ENCODE measurements around the gene GRIK1. TPM values are rescaled to one million over a fixed set of nuclear protein-coding genes. Genes with fewer than 3 reads are reported as not detected.

The GRIK1 gene
- total and polyA plus RNA-seq, 2 donors (not counting 1 experiment from before 2014, with no cell fraction given) = not detected

- Histone ChIP-seq H3K36me3 (replicated peaks in 1 of 2; ENCODE audit: control extremely low read depth in 1 of 2, control insufficient read depth in 1 of 2, extremely low read depth in 1 of 2, insufficient read depth in 2 of 2, low read length in 1 of 2) (no peaks in the 10 kb centered on the region), H3K27ac (ENCODE audit: low read length in 2 of 2) (no peak overlapping the region), H3K9ac (ENCODE audit: low read length) (no peak overlapping the region), H3K4me1 (ENCODE audit: control insufficient read depth in 2 of 2, insufficient read depth in 2 of 2, low read length in 2 of 2) (no peaks in the 10 kb centered on the region), H3K79me2 (ENCODE audit: control insufficient read depth, insufficient read depth, low read length) (no peaks in the 10 kb centered on the region), H3K4me2 (replicated peaks; ENCODE audit: low read depth, low read length, poor library complexity, severe bottlenecking) (no peak overlapping the region), H2AFZ (ENCODE audit: insufficient read depth, low read depth, low read length, poor library complexity, severe bottlenecking) (no peak overlapping the region), H3K4me3 (ENCODE audit: control extremely low read depth in 1 of 5, extremely low read depth in 1 of 5, insufficient read depth in 1 of 5, low read depth in 2 of 5, low read length in 4 of 5) (no peak overlapping the region), H3K9me3 (ENCODE audit: control extremely low read depth in 1 of 3, control insufficient read depth in 2 of 3, insufficient read depth in 1 of 3, low read length in 2 of 3) (peaks cover 0 to 18% (median 0%) of the 10 kb centered on the region in 3 donors), H4K20me1 (ENCODE audit: control insufficient read depth, insufficient read depth, low read length, poor library complexity, severe bottlenecking) (no peaks in the 10 kb centered on the region), H3K27me3 (replicated peaks in 1 of 4; ENCODE audit: control extremely low read depth in 1 of 4, control insufficient read depth in 3 of 4, insufficient read depth in 4 of 4, low read length in 3 of 4) (peaks cover 0 to 16% (median 9%) of the 10 kb centered on the region in 4 experiments)
- 27% methylated on average over 11 of the region's 11 CpGs for WGBS (ENCODE audit: insufficient coverage)
- ATAC-seq (ENCODE audit: low read depth) = no peak
- TF ChIP-seq CTCF (IDR thresholded peaks at IDR 0.05) (no peak), EZH2 (IDR thresholded peaks at IDR 0.05; ENCODE audit: borderline replicate concordance, insufficient read depth, low read depth, low read length, poor library complexity, severe bottlenecking) (no peak)
- no peak overlapping the region for H3K4me3 Mint-ChIP-seq
- ChIA-PET CTCF (no interaction called here), POLR2A (no interaction called here)
- intact Hi-C loops (cut with micrococcal nuclease) = no loop called here
- H3K27ac Mint-ChIP-seq = no peak overlapping the region
- DNase-seq = no peak
- H3K9me3 Mint-ChIP-seq (ENCODE audit: insufficient read depth) = no peaks in the 10 kb centered on the region
- no peaks in the 10 kb centered on the region for H3K4me1 Mint-ChIP-seq
- H3K27me3 Mint-ChIP-seq = peaks cover 40% of the 10 kb centered on the region
Measured at GRCh38 chr21:29938776-29939103, 1.1 kb downstream of the GRIK1 start.

DNA sequence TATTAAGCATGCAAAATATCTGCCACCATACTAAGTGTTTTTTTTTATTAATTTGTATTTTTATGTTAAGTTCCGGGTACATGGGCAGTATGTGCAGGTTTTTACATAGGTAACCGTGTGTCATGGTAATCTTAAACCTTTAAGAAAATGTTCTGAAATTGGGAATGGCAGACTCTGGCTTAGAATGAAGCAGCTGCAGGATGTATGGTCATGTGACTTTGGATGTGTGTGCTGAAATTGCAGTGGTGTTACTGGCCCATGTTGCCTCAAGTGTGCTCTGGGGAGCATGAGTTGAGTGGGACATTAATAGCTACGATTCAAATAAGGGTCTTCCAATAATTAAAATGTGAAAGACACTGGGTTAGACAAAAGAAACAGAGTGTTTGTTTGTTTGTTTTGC is 6.7 kb downstream of the GRIK1 start:
- no peak overlapping the region for H2AFZ ChIP-seq (ENCODE audit: insufficient read depth, low read depth, low read length, poor library complexity, severe bottlenecking)
- no peaks in the 10 kb centered on the region for H3K4me1 ChIP-seq (ENCODE audit: control insufficient read depth in 2 of 2, insufficient read depth in 2 of 2, low read length in 2 of 2)
- Mint-ChIP-seq H3K4me3 (no peak overlapping the region), H3K9me3 (ENCODE audit: insufficient read depth) (no peaks in the 10 kb centered on the region), H3K4me1 (no peaks in the 10 kb centered on the region), H3K27me3 (peaks cover 14% of the 10 kb centered on the region), H3K27ac (no peak overlapping the region)
- H3K27me3 ChIP-seq (replicated peaks in 1 of 4; ENCODE audit: control extremely low read depth in 1 of 4, control insufficient read depth in 3 of 4, insufficient read depth in 4 of 4, low read length in 3 of 4) = peaks cover 0 to 2% (median under 1%) of the 10 kb centered on the region in 4 experiments
- DNase-seq (no peak), ATAC-seq (ENCODE audit: low read depth) (no peak)
- no peaks in the 10 kb centered on the region for H3K9me3 ChIP-seq (ENCODE audit: control extremely low read depth in 1 of 3, control insufficient read depth in 2 of 3, insufficient read depth in 1 of 3, low read length in 2 of 3)
- TF ChIP-seq EZH2 (IDR thresholded peaks at IDR 0.05; ENCODE audit: borderline replicate concordance, insufficient read depth, low read depth, low read length, poor library complexity, severe bottlenecking) = no peak
- TF ChIP-seq CTCF (IDR thresholded peaks at IDR 0.05) = no peak
- POLR2A ChIA-PET = no interaction called here
- H3K9ac ChIP-seq (ENCODE audit: low read length) = no peak overlapping the region
- H3K79me2 ChIP-seq (ENCODE audit: control insufficient read depth, insufficient read depth, low read length) = no peaks in the 10 kb centered on the region
- intact Hi-C loops (cut with micrococcal nuclease) = no loop called here
- H3K4me2 ChIP-seq (replicated peaks; ENCODE audit: low read depth, low read length, poor library complexity, severe bottlenecking) = no peak overlapping the region
- no peak overlapping the region for H3K27ac ChIP-seq (ENCODE audit: low read length in 2 of 2)
- H4K20me1 ChIP-seq (ENCODE audit: control insufficient read depth, insufficient read depth, low read length, poor library complexity, severe bottlenecking) = no peaks in the 10 kb centered on the region
- CTCF ChIA-PET = no interaction called here
- H3K36me3 ChIP-seq (replicated peaks in 1 of 2; ENCODE audit: control extremely low read depth in 1 of 2, control insufficient read depth in 1 of 2, extremely low read depth in 1 of 2, insufficient read depth in 2 of 2, low read length in 1 of 2) = no peaks in the 10 kb centered on the region
- no peak overlapping the region for H3K4me3 ChIP-seq (ENCODE audit: control extremely low read depth in 1 of 5, extremely low read depth in 1 of 5, insufficient read depth in 1 of 5, low read depth in 2 of 5, low read length in 4 of 5)
- 60% methylated on average over 1 of the region's 3 CpGs for WGBS (ENCODE audit: insufficient coverage)
